H1 (cell line): Measurements from ENCODE around the gene MAGI1. TPM values are rescaled to one million over a fixed set of nuclear protein-coding genes. Genes with fewer than 3 reads are reported as not detected.

Source experiments
- CREB1 ChIP-seq: IDR thresholded peaks from 2 replicates; pipeline ENCODE4 v1.6.1; 2012; ENCODE audit warnings: inconsistent platforms
- KDM1A ChIP-seq: fragments of 200-600, 300-600 bp; sonication (generic); IDR thresholded peaks from 2 replicates; pipeline ENCODE4 v1.7.1; 2016; ENCODE audit warnings: mild to moderate bottlenecking, low read length, borderline replicate concordance
- KDM5A ChIP-seq: fragments of 200-600 bp; IDR thresholded peaks from 2 replicates; pipeline ENCODE4 v1.7.1; 2012; ENCODE audit warnings: mild to moderate bottlenecking, low read length, inconsistent platforms, mixed read lengths
- polyA plus RNA-seq, 7 experiments: library from polyadenylated mRNA; depleted of rRNA in 3 of 7; stranded (reverse) in 5 of 7; unstranded in 2 of 7; fragments of >200 nt in 5 of 7; fragments of 200-250 nt in 2 of 7; gene quantifications; 1 replicate in 5 of 7; 2 replicates in 1 of 7; 4 replicates in 1 of 7; pipeline versions ENCODE4 v1.2.1 to v1.2.3, GENCODE V29; 2011 to 2013; ENCODE audit warnings: missing spikeins in 2 of 7, mixed read lengths in 2 of 7
- total RNA-seq: library from RNA; stranded (reverse); fragmentation: NEBNext Ultra II Directional; extraction: Animal tissue kit (Norgen Biotek cat#: 25700); gene quantifications from 2 replicates; pipeline ENCODE4 v1.2.1, GENCODE V29; 2021

Gene MAGI1
- total and polyA plus RNA-seq, 2 of the 8 experiments (the other 6 are each of a cell fraction or from before 2014, with no cell fraction given), result 19.8 to 78.0 TPM

GRCh38 chr3:65939184-65939583 lies 99.5 kb downstream of the MAGI1 start (continued):
- TF ChIP-seq KDM5A (no peak), KDM1A (no peak), CREB1 (no peak)
- TF ChIP-seq, all 59 proteins: peak for 0
